NCI-H1436 (cell line): ENCODE measurements around the gene ZNF692.

Source experiments
- DNase-seq: peaks from one replicate; lab custom pipeline; 2025; lab: John Stamatoyannopoulos, UW

The ZNF692 gene

GRCh38 chr1:248873993-248874533, 15.2 kb upstream of the ZNF692 start:
- DNase-seq = peak; percentile 93

- DNase-seq = peak; percentile 96
These were observed 14.6 kb upstream of the ZNF692 start for GRCh38 chr1:248873409-248873992.

GRCh38 chr1:248872752-248873408, 14.0 kb upstream of the ZNF692 start:
- peak; percentile 78 for DNase-seq

GRCh38 chr1:248871837-248872401, 13.0 kb upstream of the ZNF692 start:
- no peak for DNase-seq

GRCh38 chr1:248862998-248863881, 4.4 kb upstream of the ZNF692 start:
- peak; percentile 90 for DNase-seq

- no peak for DNase-seq
These were observed 3.8 kb upstream of the ZNF692 start for GRCh38 chr1:248862695-248862997.

- no peak for DNase-seq
These were observed 2.7 kb upstream of the ZNF692 start for GRCh38 chr1:248861616-248862015.

- no peak for DNase-seq
These were observed 1.1 kb upstream of the ZNF692 start for GRCh38 chr1:248860007-248860406.

GRCh38 chr1:248858096-248858890, 592 bp downstream of the ZNF692 start:
- DNase-seq = peak; percentile 69

- DNase-seq = no peak
These were observed 1.2 kb downstream of the ZNF692 start for GRCh38 chr1:248857749-248858095.

GRCh38 chr1:248857201-248857600, 1.7 kb downstream of the ZNF692 start:
- no peak for DNase-seq

- DNase-seq = no peak
These were observed 2.7 kb downstream of the ZNF692 start for GRCh38 chr1:248856176-248856575.

GRCh38 chr1:248855580-248855979, 3.3 kb downstream of the ZNF692 start:
- DNase-seq = no peak

GRCh38 chr1:248853663-248854375, 5.1 kb downstream of the ZNF692 start:
- DNase-seq = no peak

GRCh38 chr1:248852481-248853405, 6.1 kb downstream of the ZNF692 start:
- DNase-seq = no peak

GRCh38 chr1:248851390-248851789, 7.5 kb downstream of the ZNF692 start:
- no peak for DNase-seq

- no peak for DNase-seq
These were observed 8.2 kb downstream of the ZNF692 start for GRCh38 chr1:248850536-248851251.

GRCh38 chr1:248850124-248850523, 8.8 kb downstream of the ZNF692 start:
- DNase-seq = no peak

GRCh38 chr1:248849637-248850036, 9.2 kb downstream of the ZNF692 start:
- no peak for DNase-seq
